ENCODE results near the gene VEGFC.

- TF ChIP-seq POLR2AphosphoS5 (IDR thresholded peaks at IDR 0.05; ENCODE audit: low read depth, low read length) (no peak), POLR2A (IDR thresholded peaks at IDR 0.05; ENCODE audit: low read depth, low read length) (no peak), TAF1 (IDR thresholded peaks at IDR 0.05; ENCODE audit: borderline replicate concordance, low read depth, low read length) (no peak)
Observed at GRCh38 chr4:176745902-176746301, 46.8 kb downstream of the VEGFC start.
